ENCODE measurements around the gene SGK2. TPM values are rescaled to one million over a fixed set of nuclear protein-coding genes. Genes with fewer than 3 reads are reported as not detected.

SGK2 gene
- total RNA-seq (2014; rRNA removed; shearing (Covaris generic)) (0.41 and 1.3 TPM in 2 replicates), total RNA-seq (2022) (0.48 and 0.87 TPM in 2 replicates), Bru-seq, nascent RNA (percentile 10 among the genes with signal in this experiment), BruChase-seq, experiment 1, labeled RNA remaining after a 6-hour chase (percentile 26 among the genes with signal in this experiment), BruChase-seq, experiment 2, labeled RNA remaining after a 2-hour chase (percentile 16 among the genes with signal in this experiment)
- long read RNA-seq = 0 reads

DNA sequence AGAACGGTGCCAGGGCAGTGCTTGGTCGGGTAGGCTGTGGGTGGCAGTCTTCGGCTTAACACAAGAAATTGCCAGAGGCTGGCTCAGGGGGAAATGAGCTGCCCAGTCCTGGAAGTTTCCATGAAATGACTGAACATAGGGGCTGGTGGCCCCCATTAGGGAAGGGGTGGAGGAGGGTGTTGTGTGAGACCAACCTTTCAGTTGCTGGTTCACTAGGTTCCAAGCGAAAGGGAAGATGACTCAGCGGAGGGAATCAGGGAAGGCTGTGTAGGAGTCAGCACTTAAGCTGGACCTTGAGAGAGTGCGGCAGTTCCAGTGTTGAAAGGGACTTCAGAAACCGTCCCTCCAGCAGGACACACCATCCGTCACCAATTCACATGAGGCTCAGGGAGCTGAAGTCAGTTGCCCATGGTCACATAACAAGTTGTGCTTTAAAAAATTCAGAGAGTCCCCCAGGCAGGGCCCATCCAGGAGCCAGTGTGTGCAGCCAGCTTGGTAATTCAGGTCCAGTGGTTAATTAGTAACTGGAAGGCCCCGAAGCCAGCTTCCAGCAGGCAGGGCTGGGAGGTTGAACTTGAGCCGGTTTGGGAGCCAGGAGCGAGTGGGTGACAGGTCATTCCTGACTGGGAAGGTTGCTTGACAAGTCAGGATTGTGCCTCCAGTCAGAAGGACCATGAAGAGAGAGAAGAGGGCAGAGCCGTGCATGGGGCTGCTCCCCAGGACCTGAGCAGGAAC is at the start of gene SGK2:
SGK2 (plus strand) TSS at position 616 of the 735 bp plus-strand sequence. CDS start 7,469 bp downstream, outside the sequence.
- Histone ChIP-seq H2AFZ (ENCODE audit: low read length) (no peak within 1 kb of the TSS), H4K20me1 (ENCODE audit: insufficient read depth, low read length) (no peaks in the 10 kb centered on the region), H3K4me1 (ENCODE audit: insufficient read depth, low read length, poor library complexity, severe bottlenecking) (no peaks in the 10 kb centered on the region), H3K9me3 (ENCODE audit: low read length) (no peaks in the 10 kb centered on the region), H3K9me2 (ENCODE audit: insufficient read depth, low read length) (no peaks in the 10 kb centered on the region), H3K79me2 (ENCODE audit: insufficient read depth, low read depth, low read length) (no peaks in the 10 kb centered on the region), H3K36me3 (ENCODE audit: insufficient read depth, low read length) (no peaks in the 10 kb centered on the region), H3K27ac (ENCODE audit: low read depth, low read length, poor library complexity, severe bottlenecking) (no peak within 1 kb of the TSS), H3K4me3 (ENCODE audit: low read depth, low read length, poor library complexity, severe bottlenecking) (no peak within 1 kb of the TSS), H3K4me2 (ENCODE audit: low read length) (no peak within 1 kb of the TSS)
- TF ChIP-seq, protein P1, sequence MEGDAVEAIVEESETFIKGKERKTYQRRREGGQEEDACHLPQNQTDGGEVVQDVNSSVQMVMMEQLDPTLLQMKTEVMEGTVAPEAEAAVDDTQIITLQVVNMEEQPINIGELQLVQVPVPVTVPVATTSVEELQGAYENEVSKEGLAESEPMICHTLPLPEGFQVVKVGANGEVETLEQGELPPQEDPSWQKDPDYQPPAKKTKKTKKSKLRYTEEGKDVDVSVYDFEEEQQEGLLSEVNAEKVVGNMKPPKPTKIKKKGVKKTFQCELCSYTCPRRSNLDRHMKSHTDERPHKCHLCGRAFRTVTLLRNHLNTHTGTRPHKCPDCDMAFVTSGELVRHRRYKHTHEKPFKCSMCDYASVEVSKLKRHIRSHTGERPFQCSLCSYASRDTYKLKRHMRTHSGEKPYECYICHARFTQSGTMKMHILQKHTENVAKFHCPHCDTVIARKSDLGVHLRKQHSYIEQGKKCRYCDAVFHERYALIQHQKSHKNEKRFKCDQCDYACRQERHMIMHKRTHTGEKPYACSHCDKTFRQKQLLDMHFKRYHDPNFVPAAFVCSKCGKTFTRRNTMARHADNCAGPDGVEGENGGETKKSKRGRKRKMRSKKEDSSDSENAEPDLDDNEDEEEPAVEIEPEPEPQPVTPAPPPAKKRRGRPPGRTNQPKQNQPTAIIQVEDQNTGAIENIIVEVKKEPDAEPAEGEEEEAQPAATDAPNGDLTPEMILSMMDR (conservative IDR thresholded peaks at IDR 0.05; ENCODE audit: low read length) = no peak
- TF ChIP-seq EZH2phosphoT487 (IDR thresholded peaks at IDR 0.05; ENCODE audit: borderline replicate concordance, low read depth, low read length) = no peak
- no peak for DNase-seq (ENCODE audit: low spot score)
- ChIA-PET CTCF (ENCODE audit: unreplicated experiment) (no interaction called here), POLR2A (interaction anchor here (0.6 to 0.7 kb wide), 2 partner anchors 16 to 53 kb away, joined by 3 read pairs; no protein-coding TSS in a partner anchor)
- BruUV-seq (replicated peaks) = no TSS peak
- intact Hi-C loops (cut with micrococcal nuclease; ENCODE audit: unreplicated experiment) = no loop called here

DNA sequence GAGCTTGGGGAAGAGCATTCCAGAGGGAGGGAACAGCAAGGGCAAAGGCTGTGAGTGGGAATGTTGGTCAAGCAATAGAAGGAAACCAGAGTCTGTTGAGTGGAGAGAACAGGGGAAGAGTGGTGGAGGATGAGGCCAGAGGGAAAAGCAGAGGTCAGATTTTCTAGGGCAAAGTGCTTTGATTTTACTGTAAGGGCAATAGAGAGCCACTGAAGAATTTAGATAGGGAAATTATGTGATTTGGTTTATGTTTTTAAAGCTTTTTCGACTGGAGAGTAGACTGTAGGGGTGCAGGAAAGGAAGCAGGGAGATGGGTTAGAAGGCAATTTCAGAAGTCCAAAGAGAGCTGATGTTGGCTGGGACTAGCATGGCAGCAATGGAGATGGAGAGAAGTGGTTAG is 46.9 kb upstream of the SGK2 start:
- H3K9me3 ChIP-seq (ENCODE audit: low read length) = no peaks in the 10 kb centered on the region

More for the DNA sequence above, 46.9 kb upstream of the SGK2 start:
- no peak for DNase-seq (ENCODE audit: low spot score)
- intact Hi-C loops (cut with micrococcal nuclease; ENCODE audit: unreplicated experiment) = no loop called here
- CTCF ChIA-PET (ENCODE audit: unreplicated experiment) = no interaction called here
- H3K4me3 ChIP-seq (ENCODE audit: low read depth, low read length, poor library complexity, severe bottlenecking) = no peak overlapping the region
- H3K4me2 ChIP-seq (ENCODE audit: low read length) = no peak overlapping the region
- POLR2A ChIA-PET = no interaction called here
- H3K9me2 ChIP-seq (ENCODE audit: insufficient read depth, low read length) = no peaks in the 10 kb centered on the region
- BruUV-seq (replicated peaks) = no TSS peak
- H3K27ac ChIP-seq (ENCODE audit: low read depth, low read length, poor library complexity, severe bottlenecking) = no peak overlapping the region
- peaks cover 14% of the 10 kb centered on the region for H3K4me1 ChIP-seq (ENCODE audit: insufficient read depth, low read length, poor library complexity, severe bottlenecking)
- no peaks in the 10 kb centered on the region for H4K20me1 ChIP-seq (ENCODE audit: insufficient read depth, low read length)
- no peak overlapping the region for H2AFZ ChIP-seq (ENCODE audit: low read length)
- TF ChIP-seq EZH2phosphoT487 (IDR thresholded peaks at IDR 0.05; ENCODE audit: borderline replicate concordance, low read depth, low read length) = no peak
- TF ChIP-seq, protein P1 (conservative IDR thresholded peaks at IDR 0.05; ENCODE audit: low read length) = no peak
- H3K79me2 ChIP-seq (ENCODE audit: insufficient read depth, low read depth, low read length) = peaks cover 6% of the 10 kb centered on the region; the same call in 1 of the 2 replicates
- no peaks in the 10 kb centered on the region for H3K36me3 ChIP-seq (ENCODE audit: insufficient read depth, low read length)
